HepG2 (cell line): ENCODE data around the gene PPM1G. TPM values are rescaled to one million over a fixed set of nuclear protein-coding genes. Genes with fewer than 3 reads are reported as not detected.

Experiments used
- CAMTA2 ChIP-seq: sonication (generic); formaldehyde crosslinking; IDR thresholded peaks from 2 replicates; pipeline ENCODE4 v1.4.0; 2020; ENCODE audit warnings: mild to moderate bottlenecking, missing genetic modification reagents, borderline replicate concordance
- CEBPG ChIP-seq: IDR thresholded peaks from 2 replicates; pipeline ENCODE4 v1.6.1; 2016
- DZIP1 ChIP-seq: sonication (generic); formaldehyde crosslinking; IDR thresholded peaks from 2 replicates; pipeline ENCODE4 v1.5.0; 2020; ENCODE audit warnings: mild to moderate bottlenecking, missing genetic modification reagents
- GFI1 ChIP-seq: sonication (generic); formaldehyde crosslinking; IDR thresholded peaks from 2 replicates; pipeline ENCODE4 v1.5.0; 2020; ENCODE audit warnings: missing genetic modification reagents, mild to moderate bottlenecking, borderline replicate concordance
- HIVEP1 ChIP-seq: sonication (generic); formaldehyde crosslinking; IDR thresholded peaks from 2 replicates; pipeline ENCODE4 v1.4.0; 2020; ENCODE audit warnings: mild to moderate bottlenecking, missing genetic modification reagents
- HNF1B ChIP-seq: sonication (generic); formaldehyde crosslinking; IDR thresholded peaks from 2 replicates; pipeline ENCODE4 v1.5.1; 2020; ENCODE audit warnings: mild to moderate bottlenecking, moderate library complexity, missing genetic modification reagents
- KLF6 ChIP-seq: IDR thresholded peaks from 2 replicates; pipeline ENCODE4 v1.8.0; 2016; ENCODE audit warnings: missing biosample characterization, missing genetic modification reagents
- MXD1 ChIP-seq: sonication (generic); formaldehyde crosslinking; IDR thresholded peaks from 2 replicates; pipeline ENCODE4 v1.4.0; 2020; ENCODE audit warnings: mild to moderate bottlenecking, missing genetic modification reagents
- NFE2 ChIP-seq: sonication (generic); formaldehyde crosslinking; IDR thresholded peaks from 2 replicates; pipeline ENCODE4 v1.4.0; 2020; ENCODE audit warnings: missing genetic modification reagents
- PBX2 ChIP-seq: IDR thresholded peaks from 2 replicates; pipeline ENCODE4 v1.6.1; 2016; ENCODE audit warnings: control low read depth
- SNAPC2 ChIP-seq: sonication (generic); formaldehyde crosslinking; IDR thresholded peaks from 2 replicates; pipeline ENCODE4 v1.8.1; 2022; ENCODE audit warnings: mild to moderate bottlenecking, missing genetic modification reagents
- SP140L ChIP-seq: sonication (generic); formaldehyde crosslinking; IDR thresholded peaks from 2 replicates; pipeline ENCODE4 v1.4.0; 2020; ENCODE audit warnings: missing genetic modification reagents, borderline replicate concordance
- TOE1 ChIP-seq: sonication (generic); formaldehyde crosslinking; IDR thresholded peaks from 2 replicates; pipeline ENCODE4 v1.4.0; 2020; ENCODE audit warnings: mild to moderate bottlenecking, missing genetic modification reagents
- ZBTB1 ChIP-seq: sonication (generic); formaldehyde crosslinking; IDR thresholded peaks from 2 replicates; pipeline ENCODE4 v1.4.0; 2020; ENCODE audit warnings: missing genetic modification reagents, borderline replicate concordance
- ZGPAT ChIP-seq: IDR thresholded peaks from 2 replicates; pipeline ENCODE4 v1.6.1; 2016; ENCODE audit warnings: mild to moderate bottlenecking
- ZNF549 ChIP-seq: sonication (generic); formaldehyde crosslinking; IDR thresholded peaks from 2 replicates; pipeline ENCODE4 v1.5.0; 2020; ENCODE audit warnings: missing genetic modification reagents
- ZNF772 ChIP-seq: sonication (generic); formaldehyde crosslinking; IDR thresholded peaks from 2 replicates; pipeline ENCODE4 v1.5.0; 2020; ENCODE audit warnings: mild to moderate bottlenecking, missing genetic modification reagents
- ZNF850 ChIP-seq: sonication (generic); formaldehyde crosslinking; conservative IDR thresholded peaks from 2 replicates; pipeline ENCODE4 v1.9.0; 2021; ENCODE audit warnings: mild to moderate bottlenecking, missing genetic modification reagents
- ZSCAN30 ChIP-seq: sonication (generic); formaldehyde crosslinking; IDR thresholded peaks from 2 replicates; pipeline ENCODE4 v1.5.0; 2020; ENCODE audit warnings: mild to moderate bottlenecking, missing genetic modification reagents
- ZSCAN31 ChIP-seq: sonication (generic); formaldehyde crosslinking; IDR thresholded peaks from 2 replicates; pipeline ENCODE4 v1.5.0; 2020; ENCODE audit warnings: low read depth, mild to moderate bottlenecking, missing genetic modification reagents
- polyA plus RNA-seq, 8 experiments: library from polyadenylated mRNA; depleted of rRNA in 3 of 8; stranded (reverse) in 7 of 8; unstranded in 1 of 8; fragments of >200 nt; fragmentation: Illumina TruSeq in 4 of 8; extraction: Trizol in 4 of 8; gene quantifications; 2 replicates each; pipeline versions ENCODE4 v1.2.1 to v1.2.3, GENCODE V29; 2011 to 2016; ENCODE audit warnings: low read depth in 4 of 8, missing spikeins in 1 of 8, mixed read lengths in 1 of 8; ENCODE audit not compliant: insufficient read depth in 1 of 8
- total RNA-seq, 5 experiments: library from RNA; depleted of rRNA; stranded (reverse); fragments of >200 nt; fragmentation: Illumina TruSeq; extraction: Trizol; gene quantifications; 2 replicates each; pipeline ENCODE4 v1.2.3, GENCODE V29; 2016; ENCODE audit warnings: low read depth in 1 of 5

Gene PPM1G
- total and polyA plus RNA-seq, 2 of the 13 experiments (the other 11 are each of a cell fraction or from before 2014, with no cell fraction given): 58.2 to 213 TPM

- TF ChIP-seq ZGPAT (CRISPR knock-in tag) (no peak; the same call in 1 of the 2 replicates), PBX2 (CRISPR knock-in tag) (no peak), KLF6 (CRISPR knock-in tag) (no peak), ZNF549 (CRISPR knock-in tag) (no peak), SP140L (CRISPR knock-in tag) (0 out of 2 replicates have a peak, but pooled peaks have one; percentile 27), TOE1 (CRISPR knock-in tag) (no peak), SNAPC2 (CRISPR knock-in tag) (no peak), DZIP1 (CRISPR knock-in tag) (no peak), GFI1 (0 out of 2 replicates have a peak, but pooled peaks have one; percentile 67), ZSCAN30 (CRISPR knock-in tag) (0 out of 2 replicates have a peak, but pooled peaks have one; percentile 27), ZNF772 (CRISPR knock-in tag) (peak; percentile 27; the same call in 1 of the 2 replicates), ZSCAN31 (CRISPR knock-in tag) (peak; percentile 68; the same call in 1 of the 2 replicates), ZNF850 (CRISPR knock-in tag) (no peak), CAMTA2 (CRISPR knock-in tag) (no peak; the same call in 1 of the 2 replicates), HIVEP1 (CRISPR knock-in tag) (no peak), MXD1 (CRISPR knock-in tag) (peak; percentile 75; the same call in 1 of the 2 replicates), CEBPG (no peak), ZBTB1 (CRISPR knock-in tag) (no peak), NFE2 (CRISPR knock-in tag) (no peak), HNF1B (CRISPR knock-in tag) (0 out of 2 replicates have a peak, but pooled peaks have one; percentile 25)
Measured at GRCh38 chr2:27428978-27429541, 19.7 kb upstream of the PPM1G start (continued).
